Measurements from ENCODE around the gene KLF7. TPM values are rescaled to one million over a fixed set of nuclear protein-coding genes. Genes with fewer than 3 reads are reported as not detected.

KLF7 gene
- polyA plus RNA-seq, 3 donors, result 9.4 to 40.7 (median 10.3) TPM

- intact Hi-C loops (cut with micrococcal nuclease), result no loop called here
- Histone ChIP-seq H2AFZ (ENCODE audit: insufficient read depth, low read depth, low read length, poor library complexity, severe bottlenecking) (no peak overlapping the region), H3K4me3 (replicated peaks in 1 of 3; ENCODE audit: low read depth in 2 of 3, low read length in 3 of 3) (no peak overlapping the region), H3K9me3 (replicated peaks in 1 of 2; ENCODE audit: control insufficient read depth in 1 of 2, insufficient read depth in 1 of 2, low read length in 2 of 2) (no peaks in the 10 kb centered on the region), H3K4me1 (ENCODE audit: control insufficient read depth in 1 of 2, insufficient read depth in 2 of 2, low read length in 2 of 2) (peaks cover 11 to 18% of the 10 kb centered on the region in 2 donors), H3K27me3 (ENCODE audit: control insufficient read depth in 2 of 2, insufficient read depth in 2 of 2, low read length in 2 of 2) (no peaks in the 10 kb centered on the region), H3K9ac (ENCODE audit: insufficient read depth, low read length, poor library complexity, severe bottlenecking) (no peak overlapping the region), H3K36me3 (replicated peaks in 1 of 2; ENCODE audit: control insufficient read depth in 1 of 2, insufficient read depth in 2 of 2, low read length in 2 of 2) (peaks cover 18 to 64% of the 10 kb centered on the region in 2 donors), H4K20me1 (ENCODE audit: insufficient read depth, low read length) (peaks cover 99% of the 10 kb centered on the region), H3K4me2 (replicated peaks; ENCODE audit: extremely low read depth, low read length, poor library complexity, severe bottlenecking) (no peak overlapping the region), H3K27ac (ENCODE audit: low read depth in 1 of 2, low read length in 2 of 2) (peak overlapping the region in 1 of 2 donors; percentile 19), H3K79me2 (ENCODE audit: insufficient read depth, low read length) (peaks cover 100% of the 10 kb centered on the region)
- H3K4me3 Mint-ChIP-seq, result no peak overlapping the region
- no peak for TF ChIP-seq CTCF (IDR thresholded peaks at IDR 0.05)
- DNase-seq, result no peak
- peak overlapping the region in 3 of 7 donors; percentile 29 to 77 (median 54) for H3K27ac Mint-ChIP-seq
- peaks cover 29% of the 10 kb centered on the region for H3K4me1 Mint-ChIP-seq
- 100% methylated on average over 1 of the region's 5 CpGs for WGBS (ENCODE audit: insufficient coverage)
- H3K27me3 Mint-ChIP-seq (ENCODE audit: low read depth in 3 of 3), result peaks cover 0 to 1% (median 0%) of the 10 kb centered on the region in 3 donors
- H3K36me3 Mint-ChIP-seq, result peaks cover 60 to 65% of the 10 kb centered on the region in 2 donors
- no peaks in the 10 kb centered on the region for H3K9me3 Mint-ChIP-seq
Observed at GRCh38 chr2:207122651-207123334, 43.0 kb downstream of the KLF7 start.

GRCh38 chr2:207121784-207122183, 44.0 kb downstream of the KLF7 start:
- peaks cover 0 to 1% (median 0%) of the 10 kb centered on the region in 3 donors for H3K27me3 Mint-ChIP-seq (ENCODE audit: low read depth in 3 of 3)
- intact Hi-C loops (cut with micrococcal nuclease), result no loop called here
- peak overlapping the region in 2 of 7 donors; percentile 19 to 35 for H3K27ac Mint-ChIP-seq
- no peak overlapping the region for H3K4me2 ChIP-seq (replicated peaks; ENCODE audit: extremely low read depth, low read length, poor library complexity, severe bottlenecking)
- H3K9me3 Mint-ChIP-seq, result no peaks in the 10 kb centered on the region
- H3K9me3 ChIP-seq (replicated peaks in 1 of 2; ENCODE audit: control insufficient read depth in 1 of 2, insufficient read depth in 1 of 2, low read length in 2 of 2), result no peaks in the 10 kb centered on the region
- H3K27ac ChIP-seq (ENCODE audit: low read depth in 1 of 2, low read length in 2 of 2), result peak overlapping the region in 1 of 2 donors; percentile 19
- WGBS (ENCODE audit: insufficient coverage), result no CpG with 5 or more reads among the region's 1 CpG
- peaks cover 18 to 71% of the 10 kb centered on the region in 2 donors for H3K36me3 ChIP-seq (replicated peaks in 1 of 2; ENCODE audit: control insufficient read depth in 1 of 2, insufficient read depth in 2 of 2, low read length in 2 of 2)
- H3K4me3 ChIP-seq (replicated peaks in 1 of 3; ENCODE audit: low read depth in 2 of 3, low read length in 3 of 3), result no peak overlapping the region
- H2AFZ ChIP-seq (ENCODE audit: insufficient read depth, low read depth, low read length, poor library complexity, severe bottlenecking), result no peak overlapping the region
- H3K4me1 ChIP-seq (ENCODE audit: control insufficient read depth in 1 of 2, insufficient read depth in 2 of 2, low read length in 2 of 2), result peaks cover 4 to 9% of the 10 kb centered on the region in 2 donors
- no peak overlapping the region for H3K9ac ChIP-seq (ENCODE audit: insufficient read depth, low read length, poor library complexity, severe bottlenecking)
- DNase-seq, result no peak
- no peaks in the 10 kb centered on the region for H3K27me3 ChIP-seq (ENCODE audit: control insufficient read depth in 2 of 2, insufficient read depth in 2 of 2, low read length in 2 of 2)
- H3K36me3 Mint-ChIP-seq, result peaks cover 59 to 62% of the 10 kb centered on the region in 2 donors
- H3K4me1 Mint-ChIP-seq, result peaks cover 23% of the 10 kb centered on the region
- H3K79me2 ChIP-seq (ENCODE audit: insufficient read depth, low read length), result peaks cover 99% of the 10 kb centered on the region
- H3K4me3 Mint-ChIP-seq, result no peak overlapping the region
- TF ChIP-seq CTCF (IDR thresholded peaks at IDR 0.05), result no peak
- H4K20me1 ChIP-seq (ENCODE audit: insufficient read depth, low read length), result peaks cover 97% of the 10 kb centered on the region

All from CD14-positive monocyte (primary cell).